HepG2 (cell line): ENCODE data around the gene CRIM1. TPM values are rescaled to one million over a fixed set of nuclear protein-coding genes. Genes with fewer than 3 reads are reported as not detected.

Experiments
- GATAD2A ChIP-seq: IDR thresholded peaks from 2 replicates; pipeline ENCODE4 v1.6.1; 2016
- GZF1 ChIP-seq: sonication (generic); formaldehyde crosslinking; IDR thresholded peaks from 2 replicates; pipeline ENCODE4 v1.5.1; 2020; ENCODE audit warnings: mild to moderate bottlenecking, missing genetic modification reagents
- ZNF720 ChIP-seq: sonication (generic); formaldehyde crosslinking; IDR thresholded peaks from 2 replicates; pipeline ENCODE4 v1.4.0; 2020; ENCODE audit warnings: missing genetic modification reagents
- polyA plus RNA-seq, 8 experiments: library from polyadenylated mRNA; depleted of rRNA in 3 of 8; stranded (reverse) in 7 of 8; unstranded in 1 of 8; fragments of >200 nt; fragmentation: Illumina TruSeq in 4 of 8; extraction: Trizol in 4 of 8; gene quantifications; 2 replicates each; pipeline versions ENCODE4 v1.2.1 to v1.2.3, GENCODE V29; 2011 to 2016; ENCODE audit warnings: low read depth in 4 of 8, missing spikeins in 1 of 8, mixed read lengths in 1 of 8; ENCODE audit not compliant: insufficient read depth in 1 of 8
- total RNA-seq, 5 experiments: library from RNA; depleted of rRNA; stranded (reverse); fragments of >200 nt; fragmentation: Illumina TruSeq; extraction: Trizol; gene quantifications; 2 replicates each; pipeline ENCODE4 v1.2.3, GENCODE V29; 2016; ENCODE audit warnings: low read depth in 1 of 5
- TF ChIP-seq, protein P1 (sequence below): sonication (generic); formaldehyde crosslinking; IDR thresholded peaks from one replicate; pipeline ENCODE4 v1.5.1; 2020; ENCODE audit warnings: mild to moderate bottlenecking, missing genetic modification reagents; ENCODE audit errors: not compliant biosample characterization
- TF ChIP-seq, protein P2 (sequence below): sonication (generic); formaldehyde crosslinking; IDR thresholded peaks from 2 replicates; pipeline ENCODE4 v1.9.0; 2021; ENCODE audit warnings: mild to moderate bottlenecking, missing genetic modification reagents
- TF ChIP-seq, protein P3 (sequence below): sonication (generic); formaldehyde crosslinking; IDR thresholded peaks from 2 replicates; pipeline ENCODE4 v1.8.1; 2023; ENCODE audit warnings: mild to moderate bottlenecking, missing genetic modification reagents

CRIM1 gene
- total and polyA plus RNA-seq, 2 of the 13 experiments (the other 11 are each of a cell fraction or from before 2014, with no cell fraction given): 39.1 to 69.9 TPM

DNA sequence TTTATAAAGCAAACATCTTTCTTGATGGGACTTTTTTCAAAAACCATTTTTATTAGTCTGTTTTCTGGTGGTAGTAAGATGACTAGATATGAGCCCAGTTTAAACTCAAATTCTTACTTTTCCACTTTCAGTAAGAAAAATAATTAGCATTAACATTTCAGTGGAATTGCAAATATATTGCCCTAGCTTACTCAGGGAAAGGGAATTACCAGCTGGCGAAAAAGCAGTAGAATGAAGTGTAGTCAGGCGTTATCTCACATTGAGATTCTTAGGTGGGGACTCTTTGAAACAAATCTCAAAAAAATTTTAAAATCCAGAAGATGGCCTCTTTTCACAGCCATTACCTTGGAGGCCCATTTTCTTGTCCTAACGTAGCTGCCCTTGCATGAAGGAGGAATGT, 65.8 kb downstream of the CRIM1 start (continued):
- TF ChIP-seq, protein P1, sequence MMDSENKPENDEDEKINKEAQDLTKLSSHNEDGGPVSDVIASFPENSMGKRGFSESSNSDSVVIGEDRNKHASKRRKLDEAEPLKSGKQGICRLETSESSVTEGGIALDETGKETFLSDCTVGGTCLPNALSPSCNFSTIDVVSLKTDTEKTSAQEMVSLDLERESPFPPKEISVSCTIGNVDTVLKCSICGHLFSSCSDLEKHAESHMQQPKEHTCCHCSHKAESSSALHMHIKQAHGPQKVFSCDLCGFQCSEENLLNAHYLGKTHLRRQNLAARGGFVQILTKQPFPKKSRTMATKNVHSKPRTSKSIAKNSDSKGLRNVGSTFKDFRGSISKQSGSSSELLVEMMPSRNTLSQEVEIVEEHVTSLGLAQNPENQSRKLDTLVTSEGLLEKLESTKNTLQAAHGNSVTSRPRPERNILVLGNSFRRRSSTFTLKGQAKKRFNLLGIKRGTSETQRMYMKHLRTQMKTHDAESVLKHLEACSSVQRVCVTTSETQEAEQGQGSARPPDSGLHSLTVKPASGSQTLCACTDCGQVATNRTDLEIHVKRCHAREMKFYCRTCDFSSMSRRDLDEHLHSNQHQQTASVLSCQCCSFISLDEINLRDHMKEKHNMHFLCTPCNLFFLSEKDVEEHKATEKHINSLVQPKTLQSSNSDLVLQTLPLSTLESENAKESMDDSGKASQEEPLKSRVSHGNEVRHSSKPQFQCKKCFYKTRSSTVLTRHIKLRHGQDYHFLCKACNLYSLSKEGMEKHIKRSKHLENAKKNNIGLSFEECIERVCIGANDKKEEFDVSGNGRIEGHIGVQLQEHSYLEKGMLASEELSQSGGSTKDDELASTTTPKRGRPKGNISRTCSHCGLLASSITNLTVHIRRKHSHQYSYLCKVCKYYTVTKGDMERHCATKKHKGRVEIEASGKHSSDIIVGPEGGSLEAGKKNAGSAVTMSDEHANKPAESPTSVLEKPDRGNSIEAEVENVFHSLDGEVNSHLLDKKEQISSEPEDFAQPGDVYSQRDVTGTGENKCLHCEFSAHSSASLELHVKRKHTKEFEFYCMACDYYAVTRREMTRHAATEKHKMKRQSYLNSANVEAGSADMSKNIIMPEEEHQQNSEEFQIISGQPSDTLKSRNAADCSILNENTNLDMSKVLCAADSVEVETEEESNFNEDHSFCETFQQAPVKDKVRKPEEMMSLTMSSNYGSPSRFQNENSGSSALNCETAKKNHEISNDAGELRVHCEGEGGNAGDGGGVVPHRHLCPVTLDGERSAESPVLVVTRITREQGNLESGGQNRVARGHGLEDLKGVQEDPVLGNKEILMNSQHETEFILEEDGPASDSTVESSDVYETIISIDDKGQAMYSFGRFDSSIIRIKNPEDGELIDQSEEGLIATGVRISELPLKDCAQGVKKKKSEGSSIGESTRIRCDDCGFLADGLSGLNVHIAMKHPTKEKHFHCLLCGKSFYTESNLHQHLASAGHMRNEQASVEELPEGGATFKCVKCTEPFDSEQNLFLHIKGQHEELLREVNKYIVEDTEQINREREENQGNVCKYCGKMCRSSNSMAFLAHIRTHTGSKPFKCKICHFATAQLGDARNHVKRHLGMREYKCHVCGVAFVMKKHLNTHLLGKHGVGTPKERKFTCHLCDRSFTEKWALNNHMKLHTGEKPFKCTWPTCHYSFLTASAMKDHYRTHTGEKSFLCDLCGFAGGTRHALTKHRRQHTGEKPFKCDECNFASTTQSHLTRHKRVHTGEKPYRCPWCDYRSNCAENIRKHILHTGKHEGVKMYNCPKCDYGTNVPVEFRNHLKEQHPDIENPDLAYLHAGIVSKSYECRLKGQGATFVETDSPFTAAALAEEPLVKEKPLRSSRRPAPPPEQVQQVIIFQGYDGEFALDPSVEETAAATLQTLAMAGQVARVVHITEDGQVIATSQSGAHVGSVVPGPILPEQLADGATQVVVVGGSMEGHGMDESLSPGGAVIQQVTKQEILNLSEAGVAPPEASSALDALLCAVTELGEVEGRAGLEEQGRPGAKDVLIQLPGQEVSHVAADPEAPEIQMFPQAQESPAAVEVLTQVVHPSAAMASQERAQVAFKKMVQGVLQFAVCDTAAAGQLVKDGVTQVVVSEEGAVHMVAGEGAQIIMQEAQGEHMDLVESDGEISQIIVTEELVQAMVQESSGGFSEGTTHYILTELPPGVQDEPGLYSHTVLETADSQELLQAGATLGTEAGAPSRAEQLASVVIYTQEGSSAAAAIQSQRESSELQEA (CRISPR knock-in tag): no peak
- TF ChIP-seq, protein P2, sequence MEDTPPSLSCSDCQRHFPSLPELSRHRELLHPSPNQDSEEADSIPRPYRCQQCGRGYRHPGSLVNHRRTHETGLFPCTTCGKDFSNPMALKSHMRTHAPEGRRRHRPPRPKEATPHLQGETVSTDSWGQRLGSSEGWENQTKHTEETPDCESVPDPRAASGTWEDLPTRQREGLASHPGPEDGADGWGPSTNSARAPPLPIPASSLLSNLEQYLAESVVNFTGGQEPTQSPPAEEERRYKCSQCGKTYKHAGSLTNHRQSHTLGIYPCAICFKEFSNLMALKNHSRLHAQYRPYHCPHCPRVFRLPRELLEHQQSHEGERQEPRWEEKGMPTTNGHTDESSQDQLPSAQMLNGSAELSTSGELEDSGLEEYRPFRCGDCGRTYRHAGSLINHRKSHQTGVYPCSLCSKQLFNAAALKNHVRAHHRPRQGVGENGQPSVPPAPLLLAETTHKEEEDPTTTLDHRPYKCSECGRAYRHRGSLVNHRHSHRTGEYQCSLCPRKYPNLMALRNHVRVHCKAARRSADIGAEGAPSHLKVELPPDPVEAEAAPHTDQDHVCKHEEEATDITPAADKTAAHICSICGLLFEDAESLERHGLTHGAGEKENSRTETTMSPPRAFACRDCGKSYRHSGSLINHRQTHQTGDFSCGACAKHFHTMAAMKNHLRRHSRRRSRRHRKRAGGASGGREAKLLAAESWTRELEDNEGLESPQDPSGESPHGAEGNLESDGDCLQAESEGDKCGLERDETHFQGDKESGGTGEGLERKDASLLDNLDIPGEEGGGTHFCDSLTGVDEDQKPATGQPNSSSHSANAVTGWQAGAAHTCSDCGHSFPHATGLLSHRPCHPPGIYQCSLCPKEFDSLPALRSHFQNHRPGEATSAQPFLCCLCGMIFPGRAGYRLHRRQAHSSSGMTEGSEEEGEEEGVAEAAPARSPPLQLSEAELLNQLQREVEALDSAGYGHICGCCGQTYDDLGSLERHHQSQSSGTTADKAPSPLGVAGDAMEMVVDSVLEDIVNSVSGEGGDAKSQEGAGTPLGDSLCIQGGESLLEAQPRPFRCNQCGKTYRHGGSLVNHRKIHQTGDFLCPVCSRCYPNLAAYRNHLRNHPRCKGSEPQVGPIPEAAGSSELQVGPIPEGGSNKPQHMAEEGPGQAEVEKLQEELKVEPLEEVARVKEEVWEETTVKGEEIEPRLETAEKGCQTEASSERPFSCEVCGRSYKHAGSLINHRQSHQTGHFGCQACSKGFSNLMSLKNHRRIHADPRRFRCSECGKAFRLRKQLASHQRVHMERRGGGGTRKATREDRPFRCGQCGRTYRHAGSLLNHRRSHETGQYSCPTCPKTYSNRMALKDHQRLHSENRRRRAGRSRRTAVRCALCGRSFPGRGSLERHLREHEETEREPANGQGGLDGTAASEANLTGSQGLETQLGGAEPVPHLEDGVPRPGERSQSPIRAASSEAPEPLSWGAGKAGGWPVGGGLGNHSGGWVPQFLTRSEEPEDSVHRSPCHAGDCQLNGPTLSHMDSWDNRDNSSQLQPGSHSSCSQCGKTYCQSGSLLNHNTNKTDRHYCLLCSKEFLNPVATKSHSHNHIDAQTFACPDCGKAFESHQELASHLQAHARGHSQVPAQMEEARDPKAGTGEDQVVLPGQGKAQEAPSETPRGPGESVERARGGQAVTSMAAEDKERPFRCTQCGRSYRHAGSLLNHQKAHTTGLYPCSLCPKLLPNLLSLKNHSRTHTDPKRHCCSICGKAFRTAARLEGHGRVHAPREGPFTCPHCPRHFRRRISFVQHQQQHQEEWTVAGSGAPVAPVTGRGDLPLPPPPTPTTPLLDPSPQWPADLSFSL (CRISPR knock-in tag): no peak
- TF ChIP-seq, protein P3, sequence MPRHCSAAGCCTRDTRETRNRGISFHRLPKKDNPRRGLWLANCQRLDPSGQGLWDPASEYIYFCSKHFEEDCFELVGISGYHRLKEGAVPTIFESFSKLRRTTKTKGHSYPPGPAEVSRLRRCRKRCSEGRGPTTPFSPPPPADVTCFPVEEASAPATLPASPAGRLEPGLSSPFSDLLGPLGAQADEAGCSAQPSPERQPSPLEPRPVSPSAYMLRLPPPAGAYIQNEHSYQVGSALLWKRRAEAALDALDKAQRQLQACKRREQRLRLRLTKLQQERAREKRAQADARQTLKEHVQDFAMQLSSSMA: no peak
- TF ChIP-seq ZNF720 (CRISPR knock-in tag) (no peak), GATAD2A (CRISPR knock-in tag) (no peak), GZF1 (no peak)
